K562 (cell line): ENCODE results near the gene ESCO1. TPM values are rescaled to one million over a fixed set of nuclear protein-coding genes. Genes with fewer than 3 reads are reported as not detected.

Source experiments
- ATAC-seq: fragments of 200-7000 bp; cut with Tn5 transposase; 3 replicates; pipeline ENCODE4 v1.9.1; 2020; ENCODE audit warnings: moderate library complexity
- BruUV-seq: library from RNA; stranded (reverse); fragments of 400-500 nt; replicated peaks from 2 replicates; lab custom pipeline; 2021; lab: Mats Ljungman, UMichigan
- CTCF ChIA-PET: fragments of 300-600 bp; formaldehyde crosslinking; extraction: SDS; loops from one replicate; lab custom pipeline; 2021; ENCODE audit warnings: low intra/inter-chr PET ratio; lab: Yijun Ruan, JAX
- POLR2A ChIA-PET: fragments of 300-600, 350-650 bp; sonication (Branson Sonifier 250); formaldehyde crosslinking; extraction: SDS; loops from one replicate; lab custom pipeline; 2021; ENCODE audit warnings: antibody characterized with exemption, inconsistent platforms; lab: Yijun Ruan, JAX
- DNase-seq, 4 experiments: peaks; one replicate each; pipeline versions ENCODE4 v3.0.0 to v3.0.0-alpha.2; 2011 to 2018; ENCODE audit warnings: low spot score in 3 of 4, mixed read lengths in 3 of 4; ENCODE audit errors: extremely low read depth in 1 of 4
- FAIRE-seq: peaks from 2 replicates; lab custom pipeline; 2011; peaks lifted over from hg19 to GRCh38; lab: Jason Lieb, UNC
- H2AFZ ChIP-seq: 2 replicates; pipeline ENCODE4 v1.6.0; 2011; ENCODE audit warnings: low read depth, low read length, control low read depth, inconsistent platforms
- H3K27ac ChIP-seq: fragments of 200-600 bp; 3 replicates; pipeline ENCODE4 v1.8.0; 2011; ENCODE audit warnings: low read depth, mild to moderate bottlenecking, control low read depth, inconsistent platforms, low read length, moderate library complexity, mixed read lengths; ENCODE audit errors: extremely low read depth
- H3K27me3 ChIP-seq, 2 experiments: fragments of 300-600 bp in 1 of 2; 2 replicates in 1 of 2; 3 replicates in 1 of 2; pipeline versions ENCODE4 v1.6.0 to v1.8.0; 2011; ENCODE audit warnings: inconsistent platforms in 2 of 2, low read length in 2 of 2, mild to moderate bottlenecking in 1 of 2, mixed read lengths in 1 of 2, moderate library complexity in 1 of 2; ENCODE audit not compliant: control insufficient read depth in 2 of 2, insufficient read depth in 2 of 2
- H3K36me3 ChIP-seq: fragments of 300-600 bp; 3 replicates; pipeline ENCODE4 v1.8.0; 2011; ENCODE audit warnings: mild to moderate bottlenecking, low read length, inconsistent platforms; ENCODE audit not compliant: control insufficient read depth, insufficient read depth
- H3K4me1 ChIP-seq, 2 experiments: fragments of 200-600 bp in 1 of 2; replicated peaks in 1 of 2; 2 replicates in 1 of 2; 3 replicates in 1 of 2; pipeline versions ENCODE4 v1.5.1 to v1.8.0; 2011; ENCODE audit warnings: inconsistent platforms in 2 of 2, low read length in 2 of 2, mild to moderate bottlenecking in 1 of 2, mixed read lengths in 1 of 2, moderate library complexity in 1 of 2; ENCODE audit not compliant: control insufficient read depth in 2 of 2, insufficient read depth in 2 of 2
- H3K4me2 ChIP-seq: 2 replicates; pipeline ENCODE4 v1.6.1; 2011; ENCODE audit warnings: low read length, control low read depth, inconsistent platforms, mixed read lengths; ENCODE audit not compliant: insufficient read depth
- H3K4me3 ChIP-seq: fragments of 200-600 bp; sonication (generic), shearing (Covaris generic); 2 replicates; pipeline ENCODE4 v1.5.1; 2016; ENCODE audit warnings: control low read depth, inconsistent platforms
- H3K79me2 ChIP-seq: fragments of 200-600 bp; 3 replicates; pipeline ENCODE4 v1.8.0; 2011; ENCODE audit warnings: low read length, inconsistent platforms; ENCODE audit not compliant: control insufficient read depth, insufficient read depth
- H3K9ac ChIP-seq, 2 experiments: 2 replicates each; pipeline versions ENCODE4 v1.6.0 to v1.6.1; 2011; ENCODE audit warnings: low read depth in 2 of 2, low read length in 2 of 2, control low read depth in 1 of 2, inconsistent platforms in 1 of 2, mild to moderate bottlenecking in 1 of 2, mixed read lengths in 1 of 2; ENCODE audit not compliant: insufficient read depth in 1 of 2
- H3K9me1 ChIP-seq: one replicate; pipeline ENCODE4 v1.6.0; 2011; ENCODE audit warnings: inconsistent platforms, mild to moderate bottlenecking, low read length, moderate library complexity; ENCODE audit not compliant: control insufficient read depth, insufficient read depth
- H3K9me3 ChIP-seq: replicated peaks from 2 replicates; pipeline ENCODE4 v1.5.1; 2011; ENCODE audit warnings: low read depth, low read length, inconsistent platforms; ENCODE audit not compliant: control insufficient read depth, insufficient read depth
- H4K20me1 ChIP-seq: replicated peaks from 2 replicates; pipeline ENCODE4 v1.6.1; 2011; ENCODE audit warnings: low read length, inconsistent platforms, mixed read lengths; ENCODE audit not compliant: control insufficient read depth, insufficient read depth
- CEBPB ChIP-seq: fragments of 450-650 bp; IDR thresholded peaks from 2 replicates; pipeline ENCODE4 v1.6.1; 2016; ENCODE audit warnings: missing genetic modification characterization, missing compliant biosample characterization
- CREM ChIP-seq: IDR thresholded peaks from 2 replicates; pipeline ENCODE4 v1.6.1; 2014; ENCODE audit warnings: antibody characterized with exemption, low read depth
- CXXC5 ChIP-seq: fragments of 250-450 bp; sonication (Bioruptor Pico); IDR thresholded peaks from 2 replicates; pipeline ENCODE4 v1.8.0; 2022; ENCODE audit warnings: inconsistent platforms, mild to moderate bottlenecking, moderate library complexity
- FOXJ2 ChIP-seq: fragments of 200-800 bp; sonication (Bioruptor generic); IDR thresholded peaks from 2 replicates; pipeline ENCODE4 v1.6.1; 2016; ENCODE audit warnings: missing genetic modification characterization, missing compliant biosample characterization
- HCFC1 ChIP-seq: IDR thresholded peaks from 2 replicates; pipeline ENCODE4 v1.6.1; 2012; ENCODE audit warnings: low read depth, low read length, improper control_type of control experiment
- KDM5B ChIP-seq: fragments of 200-600 bp; sonication (generic); IDR thresholded peaks from 2 replicates; pipeline ENCODE4 v1.6.1; 2012; ENCODE audit warnings: low read depth, mild to moderate bottlenecking, moderate library complexity, low read length, control low read depth, inconsistent platforms; ENCODE audit not compliant: insufficient replicate concordance
- PHF8 ChIP-seq: fragments of 200-600 bp; sonication (generic); IDR thresholded peaks from 2 replicates; pipeline ENCODE4 v1.6.1; 2012; ENCODE audit warnings: mixed run types, mild to moderate bottlenecking, inconsistent platforms, low read length, moderate library complexity, borderline replicate concordance
- POLR2A ChIP-seq: fragments of 450-650 bp; conservative IDR thresholded peaks from 2 replicates; pipeline ENCODE4 v1.6.1; 2016
- RBFOX2 ChIP-seq: fragments of 200-400 bp; formaldehyde crosslinking; IDR thresholded peaks from 2 replicates; pipeline ENCODE4 v1.6.1; 2017; ENCODE audit warnings: low read depth, mild to moderate bottlenecking, low read length, moderate library complexity
- RCOR1 ChIP-seq, 2 experiments: IDR thresholded peaks; 2 replicates each; pipeline ENCODE4 v1.6.1; 2012; ENCODE audit warnings: low read depth in 2 of 2, low read length in 2 of 2, borderline replicate concordance in 1 of 2, improper control_type of control experiment in 1 of 2
- SRF ChIP-seq, 2 experiments: fragments of 250-450, 450-650 bp in 1 of 2; sonication (Bioruptor Pico) in 1 of 2; sonication (generic) in 1 of 2; formaldehyde crosslinking; IDR thresholded peaks; 2 replicates each; pipeline versions ENCODE4 v1.5.0 to v1.5.1; 2020 to 2022; ENCODE audit warnings: mild to moderate bottlenecking in 1 of 2, missing genetic modification reagents in 1 of 2
- SUPT5H ChIP-seq: fragments of 450-650 bp; IDR thresholded peaks from 2 replicates; pipeline ENCODE4 v1.6.1; 2016
- TAF1 ChIP-seq: IDR thresholded peaks from 2 replicates; pipeline ENCODE4 v1.6.1; 2011; ENCODE audit warnings: mild to moderate bottlenecking, low read length, moderate library complexity; ENCODE audit not compliant: insufficient read depth, control insufficient read depth, severe bottlenecking; ENCODE audit errors: extremely low read depth
- TCF7 ChIP-seq: sonication (generic); IDR thresholded peaks from 2 replicates; pipeline ENCODE4 v1.6.1; 2016; ENCODE audit warnings: antibody characterized with exemption, borderline replicate concordance
- ZNF143 ChIP-seq: sonication (generic); formaldehyde crosslinking; IDR thresholded peaks from 2 replicates; pipeline ENCODE4 v1.9.0; 2022; ENCODE audit warnings: mild to moderate bottlenecking, missing genetic modification reagents
- ZNF282 ChIP-seq: sonication (generic); formaldehyde crosslinking; IDR thresholded peaks from 2 replicates; pipeline ENCODE4 v1.8.1; 2023; ENCODE audit warnings: missing genetic modification reagents
- WGBS: fragments of 100-300 bp; shearing (Covaris generic); methylation state at CpG from one replicate; pipeline ENCODE4 v1.1.6; 2016; ENCODE audit warnings: low coverage, mixed read lengths; ENCODE audit not compliant: insufficient coverage; ENCODE audit errors: missing lambda C conversion rate; 5-methylcytosine and 5-hydroxymethylcytosine counted together
- in situ Hi-C: fragments of 300-500 bp; cut with MboI; formaldehyde crosslinking; loops from 4 replicates; pipeline ENCODE4 v1.15.0; 2018; ENCODE audit warnings: inconsistent platforms, mixed read lengths
- intact Hi-C: fragments of 100-400 bp; cut with micrococcal nuclease; formaldehyde crosslinking; loops from 2 replicates; pipeline ENCODE4 v1.14.2; 2022
- polyA plus RNA-seq, 8 experiments: library from polyadenylated mRNA; depleted of rRNA in 4 of 8; stranded (reverse) in 5 of 8; unstranded in 3 of 8; fragments of >200 nt; fragmentation: Nextera tagmentation in 2 of 8; fragmentation: Illumina TruSeq in 1 of 8; extraction: Ambion mirVana in 2 of 8; extraction: Trizol in 1 of 8; gene quantifications; 2 replicates each; pipeline versions ENCODE4 v1.2.1 to v1.2.3, GENCODE V29; 2011 to 2014; ENCODE audit warnings: inconsistent platforms in 1 of 8, missing spikeins in 1 of 8
- total RNA-seq, 7 experiments: library from RNA; depleted of rRNA in 6 of 7; stranded (reverse); fragments of >200 nt in 6 of 7; fragmentation: Illumina TruSeq in 2 of 7; extraction: Trizol in 2 of 7; gene quantifications; 2 replicates each; pipeline versions ENCODE4 v1.2.1 to v1.2.3, GENCODE V29; 2011 to 2021; ENCODE audit warnings: low replicate concordance in 1 of 7
- TF ChIP-seq, protein P1 (sequence below): IDR thresholded peaks from 2 replicates; pipeline ENCODE4 v1.6.1; 2016; ENCODE audit warnings: missing genetic modification characterization, missing compliant biosample characterization
- TF ChIP-seq, protein P2 (sequence below): fragments of 200-800 bp; sonication (Bioruptor generic); IDR thresholded peaks from 2 replicates; pipeline ENCODE4 v1.6.1; 2017; ENCODE audit warnings: missing genetic modification characterization, missing compliant biosample characterization

ESCO1 gene
- total and polyA plus RNA-seq, 9 of the 15 experiments (the other 6 are each of a cell fraction or from before 2014, with no cell fraction given), result 15.0 to 31.3 (median 19.6) TPM

DNA sequence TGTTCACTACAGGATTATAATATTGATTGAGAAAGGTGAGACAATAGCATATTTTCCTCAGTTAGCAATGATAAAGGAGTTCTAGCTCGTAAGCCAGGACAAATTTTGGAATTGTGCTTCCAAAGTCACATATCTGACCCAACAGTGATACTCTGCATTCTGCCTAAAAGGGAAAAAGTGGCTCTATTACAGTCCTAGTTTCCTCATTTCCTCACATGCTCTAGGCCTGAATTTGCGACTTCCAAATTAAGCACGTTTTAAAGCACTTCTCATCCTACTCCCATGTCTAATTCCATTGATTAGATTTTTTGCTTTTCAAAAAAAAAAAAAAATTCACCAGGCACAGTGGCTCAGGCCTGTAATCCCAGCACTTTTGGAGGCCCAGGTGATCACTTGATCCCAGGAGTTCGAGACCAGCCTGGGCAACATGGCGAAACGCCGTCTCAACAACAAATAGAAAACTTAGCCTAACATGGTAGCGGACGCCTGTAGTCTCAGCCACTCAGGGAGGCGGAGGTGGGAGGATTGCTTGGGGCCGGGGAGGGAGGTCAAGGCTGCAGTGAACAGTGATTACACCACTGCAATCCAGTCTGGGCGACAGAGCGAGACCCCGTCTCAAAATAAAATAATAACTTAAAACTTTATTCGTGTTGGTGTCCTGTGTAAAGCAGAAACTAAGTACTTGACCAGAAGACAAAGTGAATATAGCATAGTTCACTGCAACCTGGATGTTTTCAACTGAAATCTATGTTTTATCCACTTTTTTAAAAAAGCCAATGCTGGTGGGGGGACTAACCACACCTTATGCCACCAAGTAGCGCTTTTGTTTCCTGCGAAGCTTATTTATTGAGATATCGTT, 1.5 kb downstream of the ESCO1 start:
- H3K79me2 ChIP-seq, result peaks cover 63% of the 10 kb centered on the region
- peaks cover 9 to 15% of the 10 kb centered on the region in 2 experiments for H3K4me1 ChIP-seq
- H3K4me2 ChIP-seq, result peak overlapping the region; percentile 99
- H3K36me3 ChIP-seq, result peaks cover 7% of the 10 kb centered on the region; the same call in 2 of the 3 replicates
- no peaks in the 10 kb centered on the region for H3K9me3 ChIP-seq
- peak overlapping the region; percentile 97 for H3K4me3 ChIP-seq
- H3K9ac ChIP-seq, result peak overlapping the region; percentile 86 to 99
- peak in 2 of 4 experiments; percentile 34 to 81 for DNase-seq
- no peaks in the 10 kb centered on the region for H3K9me1 ChIP-seq
- peak; percentile 74 for FAIRE-seq
- H2AFZ ChIP-seq, result peak overlapping the region; percentile 97; the same call in 1 of the 2 replicates
- POLR2A ChIA-PET, result interaction anchor here (0.6 to 3.3 kb wide), 9 partner anchors 10 to 104 kb away, joined by 3 to 31 read pairs (median 6); partner anchors contain the start of gene SNRPD1
- intact Hi-C loops (no loop called here), in situ Hi-C loops (no loop called here)
- H3K27me3 ChIP-seq, result no peaks in the 10 kb centered on the region
- no peaks in the 10 kb centered on the region; the same call in 1 of the 2 replicates for H4K20me1 ChIP-seq
- CTCF ChIA-PET, result interaction anchor here (0.7 kb wide), 1 partner anchor 115 kb away, joined by 5 read pairs; no protein-coding TSS in a partner anchor
- under 1% methylated on average over 18 of the region's 18 CpGs for WGBS
- ATAC-seq, result peak; percentile 64
- BruUV-seq, result no TSS peak
- H3K27ac ChIP-seq, result peak overlapping the region; percentile 100
- 0 out of 2 replicates have a peak, but pooled peaks have one; percentile 5 for TF ChIP-seq CREM
- TF ChIP-seq, protein P1, sequence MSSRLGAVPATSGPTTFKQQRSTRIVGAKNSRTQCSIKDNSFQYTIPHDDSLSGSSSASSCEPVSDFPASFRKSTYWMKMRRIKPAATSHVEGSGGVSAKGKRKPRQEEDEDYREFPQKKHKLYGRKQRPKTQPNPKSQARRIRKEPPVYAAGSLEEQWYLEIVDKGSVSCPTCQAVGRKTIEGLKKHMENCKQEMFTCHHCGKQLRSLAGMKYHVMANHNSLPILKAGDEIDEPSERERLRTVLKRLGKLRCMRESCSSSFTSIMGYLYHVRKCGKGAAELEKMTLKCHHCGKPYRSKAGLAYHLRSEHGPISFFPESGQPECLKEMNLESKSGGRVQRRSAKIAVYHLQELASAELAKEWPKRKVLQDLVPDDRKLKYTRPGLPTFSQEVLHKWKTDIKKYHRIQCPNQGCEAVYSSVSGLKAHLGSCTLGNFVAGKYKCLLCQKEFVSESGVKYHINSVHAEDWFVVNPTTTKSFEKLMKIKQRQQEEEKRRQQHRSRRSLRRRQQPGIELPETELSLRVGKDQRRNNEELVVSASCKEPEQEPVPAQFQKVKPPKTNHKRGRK (tag), result peak; percentile 67
- peak; percentile 48 for TF ChIP-seq POLR2A
- peak; percentile 25 for TF ChIP-seq KDM5B
- 0 out of 2 replicates have a peak, but pooled peaks have one; percentile 15 for TF ChIP-seq SUPT5H
- TF ChIP-seq CEBPB, result peak; percentile 54; the same call in 1 of the 2 replicates
- TF ChIP-seq ZNF282 (CRISPR knock-in tag), result no peak
- TF ChIP-seq, protein P2, sequence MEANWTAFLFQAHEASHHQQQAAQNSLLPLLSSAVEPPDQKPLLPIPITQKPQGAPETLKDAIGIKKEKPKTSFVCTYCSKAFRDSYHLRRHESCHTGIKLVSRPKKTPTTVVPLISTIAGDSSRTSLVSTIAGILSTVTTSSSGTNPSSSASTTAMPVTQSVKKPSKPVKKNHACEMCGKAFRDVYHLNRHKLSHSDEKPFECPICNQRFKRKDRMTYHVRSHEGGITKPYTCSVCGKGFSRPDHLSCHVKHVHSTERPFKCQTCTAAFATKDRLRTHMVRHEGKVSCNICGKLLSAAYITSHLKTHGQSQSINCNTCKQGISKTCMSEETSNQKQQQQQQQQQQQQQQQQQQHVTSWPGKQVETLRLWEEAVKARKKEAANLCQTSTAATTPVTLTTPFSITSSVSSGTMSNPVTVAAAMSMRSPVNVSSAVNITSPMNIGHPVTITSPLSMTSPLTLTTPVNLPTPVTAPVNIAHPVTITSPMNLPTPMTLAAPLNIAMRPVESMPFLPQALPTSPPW (CRISPR knock-in tag), result peak; percentile 46; the same call in 1 of the 2 replicates
- peak in 1 of 2 experiments; percentile 95; a peak in 2 of 4 replicates for TF ChIP-seq SRF (CRISPR knock-in tag; IDR thresholded peaks at IDR 0.05)
- no peak for TF ChIP-seq HCFC1
- TF ChIP-seq FOXJ2 (tag), result 0 out of 2 replicates have a peak, but pooled peaks have one; percentile 32
- peak in 1 of 2 experiments; percentile 68; a peak in 2 of 4 replicates for TF ChIP-seq RCOR1 (IDR thresholded peaks at IDR 0.05; ENCODE audit: borderline replicate concordance in 1 of 2, low read depth in 2 of 2, low read length in 2 of 2)
- peak; percentile 35 for TF ChIP-seq TAF1
- no peak for TF ChIP-seq ZNF143 (CRISPR knock-in tag)
- TF ChIP-seq PHF8, result 0 out of 2 replicates have a peak, but pooled peaks have one; percentile 16
- 0 out of 2 replicates have a peak, but pooled peaks have one; percentile 15 for TF ChIP-seq CXXC5 (CRISPR knock-in tag)
- no peak; the same call in 1 of the 2 replicates for TF ChIP-seq RBFOX2
- no peak for TF ChIP-seq TCF7
